B cell (primary cell): ENCODE measurements around the gene MZF1.

Experiments used
- CTCF ChIP-seq: fragments of 200-600 bp; IDR thresholded peaks from one replicate; pipeline ENCODE4 v1.8.0; 2022; ENCODE audit warnings: antibody characterized with exemption, mild to moderate bottlenecking
- EZH2 ChIP-seq: IDR thresholded peaks from 2 replicates; pipeline ENCODE4 v1.6.1; 2012; ENCODE audit warnings: borderline replicate concordance, low read depth, mild to moderate bottlenecking, moderate library complexity, low read length; ENCODE audit not compliant: insufficient read depth, poor library complexity, severe bottlenecking

- peak; percentile 80 for TF ChIP-seq CTCF
- TF ChIP-seq EZH2, result no peak
These were observed 8.3 kb upstream of the MZF1 start for GRCh38 chr19:58581227-58582141.
